Skeletal muscle satellite cell (primary cell): ENCODE measurements around the gene HUNK.

Source experiments
- H3K27me3 ChIP-seq: 2 replicates; pipeline ENCODE4 v1.7.0; 2013; ENCODE audit warnings: low read length; ENCODE audit not compliant: control insufficient read depth, insufficient read depth
- H3K36me3 ChIP-seq: 2 replicates; pipeline ENCODE4 v1.7.0; 2013; ENCODE audit warnings: mild to moderate bottlenecking, control low read depth, low read length; ENCODE audit not compliant: insufficient read depth
- H3K4me1 ChIP-seq: 2 replicates; pipeline ENCODE4 v1.7.0; 2013; ENCODE audit warnings: low read length; ENCODE audit not compliant: control insufficient read depth, insufficient read depth
- H3K4me2 ChIP-seq: 2 replicates; pipeline ENCODE4 v1.7.0; 2013; ENCODE audit warnings: mild to moderate bottlenecking, low read length
- H3K4me3 ChIP-seq: 2 replicates; pipeline ENCODE4 v1.7.0; 2013; ENCODE audit warnings: low read length
- H3K9ac ChIP-seq: 2 replicates; pipeline ENCODE4 v1.7.0; 2013; ENCODE audit warnings: mild to moderate bottlenecking, low read depth, low read length, moderate library complexity
- H3K9me3 ChIP-seq: replicated peaks from 2 replicates; pipeline ENCODE4 v1.7.0; 2013; ENCODE audit warnings: mild to moderate bottlenecking, control low read depth, low read length

HUNK gene

GRCh38 chr21:31900121-31900895 is 27.5 kb downstream of the HUNK start:
- Histone ChIP-seq H3K27me3 (no peaks in the 10 kb centered on the region), H3K9ac (no peak overlapping the region), H3K9me3 (no peaks in the 10 kb centered on the region), H3K4me1 (no peaks in the 10 kb centered on the region), H3K4me3 (no peak overlapping the region), H3K4me2 (no peak overlapping the region), H3K36me3 (no peaks in the 10 kb centered on the region)

GRCh38 chr21:31901315-31901714 is 28.5 kb downstream of the HUNK start:
- Histone ChIP-seq H3K27me3 (no peaks in the 10 kb centered on the region), H3K4me3 (no peak overlapping the region), H3K9me3 (no peaks in the 10 kb centered on the region), H3K4me1 (no peaks in the 10 kb centered on the region), H3K36me3 (no peaks in the 10 kb centered on the region), H3K9ac (no peak overlapping the region), H3K4me2 (no peak overlapping the region)

GRCh38 chr21:31902438-31902837 is 29.6 kb downstream of the HUNK start:
- Histone ChIP-seq H3K36me3 (no peaks in the 10 kb centered on the region), H3K9ac (no peak overlapping the region), H3K4me2 (no peak overlapping the region), H3K4me3 (no peak overlapping the region), H3K9me3 (no peaks in the 10 kb centered on the region), H3K4me1 (no peaks in the 10 kb centered on the region), H3K27me3 (no peaks in the 10 kb centered on the region)

- H3K9me3 ChIP-seq: no peaks in the 10 kb centered on the region
- H3K9ac ChIP-seq: no peak overlapping the region
- H3K4me3 ChIP-seq: no peak overlapping the region
- no peaks in the 10 kb centered on the region for H3K36me3 ChIP-seq
- peaks cover 6% of the 10 kb centered on the region for H3K4me1 ChIP-seq
- H3K27me3 ChIP-seq: no peaks in the 10 kb centered on the region
- H3K4me2 ChIP-seq: no peak overlapping the region
Measured at GRCh38 chr21:31903896-31904295, 31.1 kb downstream of the HUNK start.

GRCh38 chr21:31905503-31906451 is 33.0 kb downstream of the HUNK start:
- H3K27me3 ChIP-seq: no peaks in the 10 kb centered on the region
- no peak overlapping the region for H3K4me3 ChIP-seq
- H3K4me1 ChIP-seq: peaks cover 6% of the 10 kb centered on the region
- no peak overlapping the region for H3K4me2 ChIP-seq
- no peak overlapping the region for H3K9ac ChIP-seq
- no peaks in the 10 kb centered on the region for H3K36me3 ChIP-seq
- H3K9me3 ChIP-seq: no peaks in the 10 kb centered on the region

- H3K9me3 ChIP-seq: no peaks in the 10 kb centered on the region
Measured at GRCh38 chr21:31908106-31909031, 35.5 kb downstream of the HUNK start.

GRCh38 chr21:31909153-31910073 is 36.6 kb downstream of the HUNK start:
- H3K36me3 ChIP-seq: no peaks in the 10 kb centered on the region
- H3K9me3 ChIP-seq: no peaks in the 10 kb centered on the region
- no peaks in the 10 kb centered on the region for H3K27me3 ChIP-seq
- H3K4me1 ChIP-seq: peaks cover 6% of the 10 kb centered on the region
- H3K4me3 ChIP-seq: no peak overlapping the region
- H3K4me2 ChIP-seq: no peak overlapping the region
- H3K9ac ChIP-seq: no peak overlapping the region

More at GRCh38 chr21:31908106-31909031, 35.5 kb downstream of the HUNK start:
- Histone ChIP-seq H3K4me2 (no peak overlapping the region), H3K27me3 (no peaks in the 10 kb centered on the region), H3K4me3 (no peak overlapping the region), H3K9ac (no peak overlapping the region), H3K4me1 (peaks cover 6% of the 10 kb centered on the region), H3K36me3 (no peaks in the 10 kb centered on the region)

- Histone ChIP-seq H3K4me1 (peaks cover 6% of the 10 kb centered on the region), H3K9me3 (no peaks in the 10 kb centered on the region), H3K27me3 (no peaks in the 10 kb centered on the region), H3K9ac (no peak overlapping the region), H3K4me3 (no peak overlapping the region), H3K36me3 (no peaks in the 10 kb centered on the region), H3K4me2 (no peak overlapping the region)
Measured at GRCh38 chr21:31910074-31910470, 37.3 kb downstream of the HUNK start.

- no peak overlapping the region for H3K9ac ChIP-seq
- H3K4me2 ChIP-seq: no peak overlapping the region
- no peaks in the 10 kb centered on the region for H3K36me3 ChIP-seq
- H3K4me1 ChIP-seq: peaks cover 6% of the 10 kb centered on the region
- no peaks in the 10 kb centered on the region for H3K27me3 ChIP-seq
- H3K9me3 ChIP-seq: no peaks in the 10 kb centered on the region
- no peak overlapping the region for H3K4me3 ChIP-seq
Measured at GRCh38 chr21:31911138-31911907, 38.5 kb downstream of the HUNK start.

GRCh38 chr21:31912501-31912900 is 39.7 kb downstream of the HUNK start:
- Histone ChIP-seq H3K4me1 (peaks cover 6% of the 10 kb centered on the region), H3K9ac (no peak overlapping the region), H3K9me3 (no peaks in the 10 kb centered on the region), H3K27me3 (no peaks in the 10 kb centered on the region), H3K4me3 (no peak overlapping the region), H3K36me3 (no peaks in the 10 kb centered on the region), H3K4me2 (no peak overlapping the region)
